Panc1 (cell line): Measurements from ENCODE around the gene ELMO1.

Experiments used
- POLR2AphosphoS5 ChIP-seq: IDR thresholded peaks from 2 replicates; pipeline ENCODE4 v1.6.1; 2012; ENCODE audit warnings: mild to moderate bottlenecking, low read depth, low read length, moderate library complexity
- TCF7L2 ChIP-seq: IDR thresholded peaks from 2 replicates; pipeline ENCODE4 v1.6.1; 2011; ENCODE audit warnings: mild to moderate bottlenecking, low read depth, low read length, inconsistent platforms
- TF ChIP-seq, protein P1 (sequence below): fragments of 450-650 bp; IDR thresholded peaks from 2 replicates; pipeline ENCODE4 v1.5.1; 2017; ENCODE audit warnings: mild to moderate bottlenecking
- TF ChIP-seq, protein P2 (sequence below), 2 experiments: IDR thresholded peaks; 2 replicates each; pipeline ENCODE4 v1.6.1; 2011 to 2012; ENCODE audit warnings: low read depth in 2 of 2, control low read depth in 1 of 2, low read length in 1 of 2, mild to moderate bottlenecking in 1 of 2, moderate library complexity in 1 of 2; ENCODE audit not compliant: insufficient read depth in 1 of 2

DNA sequence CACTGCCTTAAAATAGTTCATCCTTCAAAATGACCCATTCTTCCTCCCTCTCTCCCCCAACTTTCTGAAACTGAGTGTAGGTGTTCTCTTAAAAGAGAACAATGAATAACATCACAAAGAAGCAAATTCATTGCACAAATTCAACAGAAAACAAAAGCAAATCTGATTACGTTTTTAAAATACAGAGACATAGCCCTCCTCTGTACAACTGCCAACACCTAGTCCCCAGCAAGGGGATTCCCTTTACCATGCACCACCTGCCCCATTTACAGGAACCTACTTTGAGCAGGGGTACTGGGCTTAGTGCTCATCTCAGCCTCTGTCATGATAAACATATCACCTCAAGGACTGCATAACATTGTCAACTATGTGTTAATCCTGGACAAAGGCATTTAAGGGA lies 421.6 kb downstream of the ELMO1 start:
- TF ChIP-seq POLR2AphosphoS5: no peak
- TF ChIP-seq, protein P1, sequence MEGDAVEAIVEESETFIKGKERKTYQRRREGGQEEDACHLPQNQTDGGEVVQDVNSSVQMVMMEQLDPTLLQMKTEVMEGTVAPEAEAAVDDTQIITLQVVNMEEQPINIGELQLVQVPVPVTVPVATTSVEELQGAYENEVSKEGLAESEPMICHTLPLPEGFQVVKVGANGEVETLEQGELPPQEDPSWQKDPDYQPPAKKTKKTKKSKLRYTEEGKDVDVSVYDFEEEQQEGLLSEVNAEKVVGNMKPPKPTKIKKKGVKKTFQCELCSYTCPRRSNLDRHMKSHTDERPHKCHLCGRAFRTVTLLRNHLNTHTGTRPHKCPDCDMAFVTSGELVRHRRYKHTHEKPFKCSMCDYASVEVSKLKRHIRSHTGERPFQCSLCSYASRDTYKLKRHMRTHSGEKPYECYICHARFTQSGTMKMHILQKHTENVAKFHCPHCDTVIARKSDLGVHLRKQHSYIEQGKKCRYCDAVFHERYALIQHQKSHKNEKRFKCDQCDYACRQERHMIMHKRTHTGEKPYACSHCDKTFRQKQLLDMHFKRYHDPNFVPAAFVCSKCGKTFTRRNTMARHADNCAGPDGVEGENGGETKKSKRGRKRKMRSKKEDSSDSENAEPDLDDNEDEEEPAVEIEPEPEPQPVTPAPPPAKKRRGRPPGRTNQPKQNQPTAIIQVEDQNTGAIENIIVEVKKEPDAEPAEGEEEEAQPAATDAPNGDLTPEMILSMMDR: no peak
- no peak for TF ChIP-seq TCF7L2
- TF ChIP-seq, protein P2, sequence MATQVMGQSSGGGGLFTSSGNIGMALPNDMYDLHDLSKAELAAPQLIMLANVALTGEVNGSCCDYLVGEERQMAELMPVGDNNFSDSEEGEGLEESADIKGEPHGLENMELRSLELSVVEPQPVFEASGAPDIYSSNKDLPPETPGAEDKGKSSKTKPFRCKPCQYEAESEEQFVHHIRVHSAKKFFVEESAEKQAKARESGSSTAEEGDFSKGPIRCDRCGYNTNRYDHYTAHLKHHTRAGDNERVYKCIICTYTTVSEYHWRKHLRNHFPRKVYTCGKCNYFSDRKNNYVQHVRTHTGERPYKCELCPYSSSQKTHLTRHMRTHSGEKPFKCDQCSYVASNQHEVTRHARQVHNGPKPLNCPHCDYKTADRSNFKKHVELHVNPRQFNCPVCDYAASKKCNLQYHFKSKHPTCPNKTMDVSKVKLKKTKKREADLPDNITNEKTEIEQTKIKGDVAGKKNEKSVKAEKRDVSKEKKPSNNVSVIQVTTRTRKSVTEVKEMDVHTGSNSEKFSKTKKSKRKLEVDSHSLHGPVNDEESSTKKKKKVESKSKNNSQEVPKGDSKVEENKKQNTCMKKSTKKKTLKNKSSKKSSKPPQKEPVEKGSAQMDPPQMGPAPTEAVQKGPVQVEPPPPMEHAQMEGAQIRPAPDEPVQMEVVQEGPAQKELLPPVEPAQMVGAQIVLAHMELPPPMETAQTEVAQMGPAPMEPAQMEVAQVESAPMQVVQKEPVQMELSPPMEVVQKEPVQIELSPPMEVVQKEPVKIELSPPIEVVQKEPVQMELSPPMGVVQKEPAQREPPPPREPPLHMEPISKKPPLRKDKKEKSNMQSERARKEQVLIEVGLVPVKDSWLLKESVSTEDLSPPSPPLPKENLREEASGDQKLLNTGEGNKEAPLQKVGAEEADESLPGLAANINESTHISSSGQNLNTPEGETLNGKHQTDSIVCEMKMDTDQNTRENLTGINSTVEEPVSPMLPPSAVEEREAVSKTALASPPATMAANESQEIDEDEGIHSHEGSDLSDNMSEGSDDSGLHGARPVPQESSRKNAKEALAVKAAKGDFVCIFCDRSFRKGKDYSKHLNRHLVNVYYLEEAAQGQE (IDR thresholded peaks at IDR 0.05; ENCODE audit: insufficient read depth in 1 of 2, low read depth in 2 of 2, low read length in 1 of 2): no peak
